Fibroblast of upper back skin (primary cell): ENCODE results near the gene ZNF236.
A peak's percentile ranks its signal among the peaks of the same experiment; 100 is the strongest.

Source experiments
- DNase-seq: peaks from one replicate; pipeline ENCODE4 v3.0.0-alpha.2; 2013

Gene ZNF236

GRCh38 chr18:76821875-76822505 lies 367 bp upstream of the ZNF236 start:
- DNase-seq = peak; percentile 36

GRCh38 chr18:76823161-76823538 lies 793 bp downstream of the ZNF236 start:
- DNase-seq = no peak

DNA sequence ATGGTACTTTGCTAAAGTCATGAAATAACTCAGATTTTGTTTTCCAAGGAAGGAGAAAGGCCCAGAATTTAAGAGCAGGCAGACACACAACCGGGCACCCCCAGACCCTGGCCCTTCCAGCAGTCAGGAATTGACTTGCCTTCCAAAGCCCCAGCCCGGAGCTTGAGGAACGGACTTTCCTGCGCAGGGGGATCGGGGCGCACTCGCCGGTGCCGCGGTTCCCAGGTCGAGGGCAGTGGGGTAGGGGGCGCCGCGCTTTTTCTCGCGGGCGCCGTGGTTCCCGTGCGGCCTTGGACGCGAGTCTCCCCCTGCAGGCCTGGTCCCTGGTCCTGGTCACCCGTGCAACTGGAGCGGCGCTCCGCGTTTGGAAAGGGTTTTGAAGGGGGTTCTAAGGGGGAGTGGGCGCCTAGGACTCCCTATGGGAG lies 1.2 kb downstream of the ZNF236 start:
- DNase-seq = peak; percentile 12

DNA sequence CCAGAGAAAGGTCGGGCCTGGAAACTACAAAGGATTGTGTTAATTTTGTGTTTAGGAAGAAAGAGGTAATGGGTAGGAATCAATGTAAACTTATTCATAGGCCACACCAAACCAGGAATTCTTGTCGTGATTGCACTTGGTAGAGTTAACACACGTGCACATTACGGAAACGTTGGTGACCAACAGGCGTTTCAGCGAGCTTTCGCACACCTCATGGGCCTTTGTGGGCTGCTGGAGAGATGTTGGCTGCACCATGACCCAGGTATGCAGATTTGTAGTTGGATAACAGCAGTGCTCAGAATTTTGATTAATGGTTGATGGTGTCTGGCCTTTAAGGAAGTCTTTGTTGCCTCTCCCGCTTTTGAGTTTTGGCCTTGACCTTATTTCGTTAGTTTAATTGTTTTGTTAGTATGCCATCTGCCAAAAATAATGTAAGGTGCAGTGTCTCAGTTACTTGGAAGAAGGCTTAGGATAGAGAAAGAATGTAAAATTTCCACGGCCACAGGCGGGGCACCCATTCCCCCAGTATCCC lies 1.9 kb downstream of the ZNF236 start:
- no peak for DNase-seq

DNA sequence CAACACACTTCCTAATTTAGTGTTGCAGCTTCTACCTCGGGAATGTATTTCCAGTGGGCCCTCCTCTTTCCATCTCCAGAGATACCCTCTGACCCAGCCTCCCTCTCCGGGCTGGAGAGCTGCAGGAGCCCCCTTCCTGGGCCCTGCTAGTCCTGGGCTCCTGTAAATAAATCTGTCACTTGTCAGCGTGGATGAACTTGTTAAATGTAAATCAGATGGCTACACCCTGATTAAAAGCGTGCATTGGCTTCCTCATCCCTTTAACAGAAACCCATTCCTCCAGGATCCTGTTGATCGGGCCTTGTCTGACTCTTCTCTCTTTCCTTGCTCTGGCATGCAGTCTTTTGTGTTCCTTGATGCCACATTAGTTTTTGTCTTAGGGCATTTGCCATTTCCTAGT lies 2.4 kb downstream of the ZNF236 start:
- no peak for DNase-seq

DNA sequence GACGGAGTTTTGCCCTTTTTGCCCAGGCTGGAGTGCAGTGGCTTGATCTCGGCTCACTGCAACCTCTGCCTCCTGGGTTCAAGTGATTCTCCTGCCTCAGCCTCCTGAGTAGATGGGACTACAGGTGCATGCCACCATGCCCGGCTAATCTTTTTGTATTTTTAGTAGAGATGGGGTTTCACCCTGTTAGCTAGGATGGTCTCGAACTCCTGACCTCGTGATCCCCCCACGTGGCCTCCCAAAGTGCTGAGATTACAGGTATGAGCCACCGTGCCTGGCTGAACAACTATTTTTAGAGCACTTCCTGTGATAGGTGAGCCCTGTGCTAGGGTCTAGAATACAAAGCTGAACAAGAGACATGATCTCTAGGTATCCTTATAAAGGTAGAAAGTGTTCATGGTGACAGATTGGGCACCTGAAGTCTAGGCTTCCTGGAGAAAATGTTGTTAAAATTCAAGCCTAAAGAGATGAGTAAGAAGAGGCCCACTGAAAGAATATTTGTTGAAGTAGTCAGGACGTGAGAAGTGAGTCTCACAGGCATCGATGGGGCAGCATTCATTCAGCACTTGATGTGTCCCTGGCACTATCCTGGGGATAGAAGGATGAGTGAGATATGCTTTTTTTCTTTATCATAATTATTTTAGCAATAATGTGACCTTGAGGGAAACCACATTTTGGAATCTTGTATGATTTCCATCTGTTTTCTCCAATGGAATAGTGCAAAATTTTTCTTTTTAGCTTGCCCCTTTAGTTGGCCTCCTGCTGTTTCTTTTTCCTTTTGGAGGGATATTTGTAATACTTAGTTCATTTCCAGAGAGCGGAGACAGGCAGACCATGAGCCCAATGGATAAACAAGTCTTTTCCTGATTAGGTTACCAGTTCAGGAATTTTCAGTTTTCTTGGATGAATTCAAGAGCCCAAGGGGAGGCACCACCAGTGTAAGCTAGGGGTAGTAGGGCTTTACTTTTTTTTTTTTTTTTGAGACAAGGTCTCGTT lies 5.1 kb downstream of the ZNF236 start:
- peak; percentile 22 for DNase-seq

GRCh38 chr18:76834379-76834778 lies 12.0 kb downstream of the ZNF236 start:
- no peak for DNase-seq

DNA sequence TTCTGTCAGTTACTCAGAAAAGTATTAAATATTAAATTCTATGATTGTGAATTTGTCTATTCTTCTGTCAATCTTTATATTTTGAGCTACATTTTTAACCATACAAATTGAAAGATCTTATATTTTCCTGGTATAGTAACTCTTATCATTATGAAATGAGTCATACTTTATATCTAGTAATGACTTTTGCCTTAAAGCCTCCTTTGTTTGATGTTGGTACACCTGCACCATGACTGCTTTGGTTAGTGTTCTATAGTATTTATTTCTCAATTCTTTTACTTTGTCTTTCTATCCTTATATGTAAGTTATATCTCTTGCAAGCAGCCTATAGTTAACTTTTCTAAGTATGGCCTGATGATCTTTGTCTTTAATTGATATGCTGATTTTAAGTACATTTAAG lies 13.0 kb downstream of the ZNF236 start:
- no peak for DNase-seq

DNA sequence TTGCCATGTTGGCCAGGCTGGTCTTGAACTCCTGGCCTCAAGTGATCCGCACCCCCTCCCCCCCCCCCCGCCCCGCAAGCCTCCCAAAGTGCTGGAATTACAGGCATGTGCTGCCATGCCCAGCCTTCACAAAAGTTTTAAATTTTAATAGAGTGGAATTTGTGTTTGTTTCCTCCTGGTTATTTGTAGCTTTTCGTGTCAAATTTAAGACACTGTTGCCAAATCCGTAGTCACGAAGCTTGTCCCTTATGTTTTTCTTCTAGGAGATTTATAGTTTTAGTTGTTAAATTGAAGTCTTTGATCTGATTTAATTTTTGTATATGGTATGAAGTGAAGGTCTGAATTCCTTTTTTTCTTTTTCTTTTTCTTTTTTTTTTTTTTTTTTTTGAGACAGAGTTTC lies 14.7 kb downstream of the ZNF236 start:
- no peak for DNase-seq

DNA sequence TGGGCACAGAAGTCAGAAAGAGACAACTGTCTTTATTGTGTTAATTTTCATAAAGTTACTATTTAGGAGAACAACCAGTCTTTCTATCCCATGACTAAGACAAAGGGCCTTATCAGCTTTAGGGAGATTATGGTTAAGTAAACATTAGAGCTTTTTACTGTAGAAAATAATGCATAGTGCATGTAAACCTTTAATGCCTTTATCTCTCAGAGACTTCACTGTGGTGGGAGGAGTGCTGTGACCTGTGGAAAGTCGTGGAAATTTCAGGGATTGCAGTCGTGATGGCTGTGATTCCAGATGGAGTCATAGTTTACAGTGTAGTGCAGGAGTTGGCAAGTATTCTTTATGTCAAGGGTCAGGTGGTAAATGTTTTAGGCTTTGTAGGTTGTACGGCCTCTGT lies 15.8 kb downstream of the ZNF236 start:
- no peak for DNase-seq

- no peak for DNase-seq
Observed at GRCh38 chr18:76839086-76839794, 16.9 kb downstream of the ZNF236 start.

DNA sequence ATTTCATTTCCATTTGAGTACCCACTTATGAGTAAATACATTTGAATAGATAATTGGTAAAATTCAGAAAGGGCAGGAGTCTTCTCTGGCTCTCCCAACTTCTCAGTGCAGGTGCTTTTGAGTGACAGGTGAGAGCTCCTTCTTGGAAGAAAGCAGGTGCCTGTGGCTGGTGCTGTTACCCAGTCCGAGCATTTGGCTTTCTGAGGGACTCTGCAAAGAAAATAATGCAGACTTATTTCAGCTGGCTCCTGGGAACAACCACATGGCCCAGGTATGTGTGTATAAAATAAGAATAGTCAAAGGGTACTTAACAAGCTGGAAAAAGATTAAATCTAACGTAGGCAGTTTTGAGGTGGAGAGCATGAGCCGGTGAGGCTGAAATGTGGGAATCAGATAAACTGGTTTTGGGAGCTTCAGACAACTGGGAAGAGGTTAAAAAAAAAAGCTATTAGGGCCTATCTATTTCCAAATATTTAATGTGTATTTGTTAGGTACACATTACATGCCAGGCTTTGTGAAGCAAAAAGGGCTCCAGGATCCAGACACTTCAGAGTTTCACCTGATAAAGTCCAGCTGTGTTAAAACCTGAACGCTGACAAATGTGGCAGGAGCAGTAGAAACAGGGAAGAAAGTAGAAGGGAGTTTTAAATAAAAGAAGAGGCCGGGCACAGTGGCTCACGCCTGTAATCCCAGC lies 20.6 kb downstream of the ZNF236 start:
- no peak for DNase-seq

- no peak for DNase-seq
Observed at GRCh38 chr18:76844144-76844543, 21.8 kb downstream of the ZNF236 start.

DNA sequence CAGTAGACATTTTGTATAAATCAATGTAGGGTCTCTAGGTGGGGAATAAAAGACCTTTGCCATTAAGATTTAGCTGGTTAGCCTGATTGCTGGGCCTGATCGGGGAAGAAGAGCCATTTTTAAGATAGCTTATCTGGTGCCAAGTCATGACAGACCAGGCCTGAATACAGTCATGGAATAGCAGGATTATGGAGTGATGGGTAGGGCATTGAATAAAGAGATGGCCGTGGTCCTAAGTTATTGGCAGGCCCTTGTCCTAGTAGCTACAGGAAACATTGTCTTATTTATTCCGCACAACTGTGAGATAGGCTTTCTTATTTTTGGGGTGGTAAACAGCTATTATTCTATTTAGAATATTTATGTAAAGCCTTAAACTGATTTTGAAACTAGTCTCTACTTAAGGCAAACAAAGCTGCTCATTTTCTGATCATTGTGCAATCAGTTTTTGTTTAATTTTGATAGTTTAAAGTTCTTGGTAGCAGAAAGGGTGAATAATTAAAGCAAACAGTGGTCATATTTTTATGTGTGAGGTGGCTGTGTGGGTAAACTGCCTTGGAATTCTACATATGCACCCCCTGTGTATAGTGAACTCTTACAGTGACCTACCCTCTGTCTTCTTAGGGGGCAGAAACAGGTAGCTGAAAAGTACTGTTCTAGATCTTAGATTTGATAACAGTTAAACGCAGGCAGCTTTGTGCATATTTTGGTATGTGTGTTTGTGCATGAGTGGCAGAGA lies 22.6 kb downstream of the ZNF236 start:
- DNase-seq = no peak

GRCh38 chr18:76846217-76846616 lies 23.9 kb downstream of the ZNF236 start:
- no peak for DNase-seq

GRCh38 chr18:76847916-76848315 lies 25.6 kb downstream of the ZNF236 start:
- DNase-seq = no peak

DNA sequence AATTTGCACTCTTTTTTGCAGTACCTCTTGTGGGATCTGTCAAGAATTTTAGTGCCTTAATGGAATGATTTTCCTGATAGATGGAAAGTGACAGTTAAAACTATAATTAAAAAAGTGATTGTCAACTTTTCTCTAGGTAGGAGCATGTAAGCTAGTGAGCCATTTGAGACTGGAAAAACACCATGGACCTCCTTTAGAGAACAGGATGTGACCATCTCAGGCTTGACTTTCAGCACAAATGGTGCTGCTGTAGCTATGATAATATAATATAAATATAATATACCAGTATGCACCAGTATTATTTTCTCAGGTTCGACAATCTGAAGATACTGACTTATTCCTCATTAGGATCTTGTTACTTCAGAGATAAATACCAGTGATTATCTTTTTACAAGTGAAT lies 27.8 kb downstream of the ZNF236 start:
- DNase-seq = no peak

DNA sequence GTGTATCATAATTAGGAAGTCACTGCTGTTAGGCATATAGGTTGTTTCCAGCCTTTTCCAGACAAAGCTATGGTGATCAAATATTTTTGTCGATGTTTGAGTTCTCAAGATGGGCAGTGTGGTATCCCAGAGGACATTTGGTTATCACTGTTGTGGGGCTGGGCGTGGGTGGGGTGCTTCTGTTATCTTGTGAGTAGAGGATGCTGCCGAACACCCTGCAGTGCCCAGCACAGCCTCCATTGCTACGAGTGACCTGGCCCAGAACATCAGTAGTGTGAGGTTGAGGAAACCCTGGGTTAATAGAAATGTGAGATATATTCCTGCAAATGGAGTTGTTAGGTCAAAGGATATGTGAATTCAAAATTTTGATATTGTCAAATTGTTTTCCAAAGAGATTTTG lies 33.2 kb downstream of the ZNF236 start:
- no peak for DNase-seq

DNA sequence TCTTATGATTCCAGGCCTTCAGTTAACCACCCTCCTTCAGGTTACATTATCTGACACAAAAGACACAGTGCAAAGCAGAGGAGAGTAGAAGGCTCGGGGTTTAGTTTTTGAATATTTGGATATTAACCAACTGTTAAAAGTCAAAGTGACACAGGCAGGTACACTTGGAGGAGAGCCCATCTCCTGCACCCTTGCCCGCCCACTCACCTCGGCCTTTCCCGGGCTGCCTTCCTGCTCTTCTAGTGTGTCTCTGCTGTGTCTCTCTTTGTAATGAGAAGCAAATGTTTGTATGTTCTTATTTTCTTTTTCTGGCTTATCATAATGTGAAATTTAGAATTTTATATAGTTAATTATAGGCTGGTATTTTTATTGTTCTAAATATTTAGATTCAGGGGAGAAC lies 35.1 kb downstream of the ZNF236 start:
- DNase-seq = no peak

GRCh38 chr18:76859474-76860339 lies 37.4 kb downstream of the ZNF236 start:
- no peak for DNase-seq

DNA sequence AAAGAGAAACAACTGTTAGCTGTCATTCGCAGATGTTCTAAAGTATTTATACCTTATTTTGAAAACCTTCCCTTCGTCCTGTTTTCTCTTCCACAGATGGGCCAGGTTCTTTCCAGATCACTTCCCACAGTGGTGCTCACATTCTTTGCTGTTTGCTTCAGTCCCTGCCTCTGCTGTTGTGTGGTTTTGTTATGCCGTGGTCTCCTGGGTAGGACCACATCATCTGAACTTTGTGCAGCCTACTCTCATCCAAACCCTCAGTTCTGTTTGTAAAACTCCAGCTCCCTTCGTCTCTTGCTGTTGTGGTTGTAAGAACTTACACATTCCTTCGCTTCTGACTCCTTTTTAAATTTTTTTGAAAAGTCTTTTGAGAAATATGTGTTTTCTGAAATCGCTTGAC lies 38.1 kb downstream of the ZNF236 start:
- peak; percentile 23 for DNase-seq
